Lung (tissue), 12 donors: Measurements from ENCODE around the gene UNC13B. TPM values are rescaled to one million over a fixed set of nuclear protein-coding genes. Genes with fewer than 3 reads are reported as not detected.

Experiments
- ATAC-seq: fragments of 200-7000 bp; cut with Tn5 transposase; one replicate; pipeline ENCODE4 v1.9.1; 2020; ENCODE audit warnings: moderate number of reproducible peaks; ENCODE audit not compliant: insufficient read depth, low FRiP score
- DNase-seq, 3 donors: peaks; one replicate each; pipeline ENCODE4 v3.0.0-alpha.2; 2013 to 2017
- H3K27ac ChIP-seq, 2 donors: one replicate each; pipeline ENCODE4 v1.5.1; 2013; ENCODE audit warnings: mild to moderate bottlenecking in 2 of 2, moderate library complexity in 2 of 2, control low read depth in 1 of 2, inconsistent platforms in 1 of 2, low read depth in 1 of 2, low read length in 1 of 2
- H3K27me3 ChIP-seq, 3 donors: one replicate each; pipeline ENCODE4 v1.5.1; 2013; ENCODE audit warnings: low read length in 2 of 3; ENCODE audit not compliant: control insufficient read depth in 3 of 3, insufficient read depth in 3 of 3
- H3K36me3 ChIP-seq, 4 donors: one replicate each; pipeline ENCODE4 v1.5.1; 2013; ENCODE audit warnings: low read length in 4 of 4, mild to moderate bottlenecking in 1 of 4, moderate library complexity in 1 of 4; ENCODE audit not compliant: control insufficient read depth in 4 of 4, insufficient read depth in 4 of 4
- H3K4me1 ChIP-seq, 5 donors: one replicate each; pipeline ENCODE4 v1.5.1; 2013; ENCODE audit warnings: low read length in 5 of 5, mild to moderate bottlenecking in 2 of 5, moderate library complexity in 1 of 5; ENCODE audit not compliant: control insufficient read depth in 5 of 5, insufficient read depth in 5 of 5
- H3K4me3 ChIP-seq: one replicate; pipeline ENCODE4 v1.5.1; 2013; ENCODE audit warnings: mild to moderate bottlenecking, control low read depth, moderate library complexity
- H3K9ac ChIP-seq, 2 donors: one replicate each; pipeline ENCODE4 v1.5.1; 2013; ENCODE audit warnings: low read length in 2 of 2, control low read depth in 1 of 2; ENCODE audit not compliant: insufficient read depth in 1 of 2
- H3K9me3 ChIP-seq, 4 donors: one replicate each; pipeline ENCODE4 v1.5.1; 2013; ENCODE audit warnings: low read length in 3 of 4, mild to moderate bottlenecking in 1 of 4, moderate library complexity in 1 of 4; ENCODE audit not compliant: control insufficient read depth in 4 of 4, insufficient read depth in 3 of 4
- WGBS, 2 donors: extraction: QIAGEN DNeasy Blood & Tissue Kit; methylation state at CpG; one replicate each; pipeline ENCODE4 v1.1.7; 2013; 5-methylcytosine and 5-hydroxymethylcytosine counted together
- polyA plus RNA-seq, 2 donors: library from polyadenylated mRNA; stranded (reverse); fragments of 200-250 nt; gene quantifications; one replicate each; pipeline ENCODE4 v1.2.1, GENCODE V29; 2013
- total RNA-seq, 2 donors: library from RNA; depleted of rRNA in 1 of 2; stranded (reverse); fragments of >200 nt in 1 of 2; gene quantifications; one replicate each; pipeline ENCODE4 v1.2.1, GENCODE V29; 2014 to 2021
- TF ChIP-seq, protein P1 (sequence below): IDR thresholded peaks from 2 replicates; pipeline ENCODE4 v1.5.1; 2012; ENCODE audit warnings: mild to moderate bottlenecking; ENCODE audit errors: control extremely low read depth, extremely low read depth
- donor health status: control.
- donor health status: control.
- donor health status: Bipolar disorder and iron deficiency.
- donor health status: healthy.
- donor health status: DM: yes; HTN: yes; CAD: no.

The UNC13B gene
- total and polyA plus RNA-seq, 4 donors = 25.8 to 102 (median 64.4) TPM

DNA sequence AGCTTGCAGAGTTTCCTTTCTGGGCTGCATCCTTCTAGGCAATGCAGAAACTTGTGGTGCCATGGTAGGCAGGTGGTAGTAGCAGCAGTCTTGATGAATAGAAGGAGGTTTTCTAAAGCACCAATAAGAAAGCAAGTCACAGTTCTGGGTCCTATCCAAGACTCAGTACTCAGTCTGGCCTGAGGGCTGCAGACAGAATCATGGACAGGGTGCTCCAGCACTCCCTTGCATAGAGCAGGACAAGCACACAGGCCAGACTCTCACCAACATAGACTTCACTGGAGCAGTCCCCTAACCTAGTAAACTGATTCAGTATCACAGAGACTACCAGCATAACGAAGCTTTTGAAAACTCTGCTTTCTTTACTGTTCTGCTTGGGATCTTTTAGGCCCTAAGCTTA is 194.1 kb downstream of the UNC13B start:
- H3K4me3 ChIP-seq = no peak overlapping the region
- peaks cover 0 to 13% (median 4%) of the 10 kb centered on the region in 5 donors for H3K4me1 ChIP-seq
- H3K36me3 ChIP-seq = peaks cover 0 to 16% (median 1%) of the 10 kb centered on the region in 4 donors
- H3K9me3 ChIP-seq = no peaks in the 10 kb centered on the region
- ATAC-seq (no peak), DNase-seq (no peak)
- TF ChIP-seq, protein P1, sequence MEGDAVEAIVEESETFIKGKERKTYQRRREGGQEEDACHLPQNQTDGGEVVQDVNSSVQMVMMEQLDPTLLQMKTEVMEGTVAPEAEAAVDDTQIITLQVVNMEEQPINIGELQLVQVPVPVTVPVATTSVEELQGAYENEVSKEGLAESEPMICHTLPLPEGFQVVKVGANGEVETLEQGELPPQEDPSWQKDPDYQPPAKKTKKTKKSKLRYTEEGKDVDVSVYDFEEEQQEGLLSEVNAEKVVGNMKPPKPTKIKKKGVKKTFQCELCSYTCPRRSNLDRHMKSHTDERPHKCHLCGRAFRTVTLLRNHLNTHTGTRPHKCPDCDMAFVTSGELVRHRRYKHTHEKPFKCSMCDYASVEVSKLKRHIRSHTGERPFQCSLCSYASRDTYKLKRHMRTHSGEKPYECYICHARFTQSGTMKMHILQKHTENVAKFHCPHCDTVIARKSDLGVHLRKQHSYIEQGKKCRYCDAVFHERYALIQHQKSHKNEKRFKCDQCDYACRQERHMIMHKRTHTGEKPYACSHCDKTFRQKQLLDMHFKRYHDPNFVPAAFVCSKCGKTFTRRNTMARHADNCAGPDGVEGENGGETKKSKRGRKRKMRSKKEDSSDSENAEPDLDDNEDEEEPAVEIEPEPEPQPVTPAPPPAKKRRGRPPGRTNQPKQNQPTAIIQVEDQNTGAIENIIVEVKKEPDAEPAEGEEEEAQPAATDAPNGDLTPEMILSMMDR = no peak
- 91 to 94% methylated on average over 1 of the region's 1 CpG for whole genome bisulfite sequencing, 2 donors
- H3K27me3 ChIP-seq = no peaks in the 10 kb centered on the region
- H3K27ac ChIP-seq = no peak overlapping the region
- no peak overlapping the region for H3K9ac ChIP-seq

DNA sequence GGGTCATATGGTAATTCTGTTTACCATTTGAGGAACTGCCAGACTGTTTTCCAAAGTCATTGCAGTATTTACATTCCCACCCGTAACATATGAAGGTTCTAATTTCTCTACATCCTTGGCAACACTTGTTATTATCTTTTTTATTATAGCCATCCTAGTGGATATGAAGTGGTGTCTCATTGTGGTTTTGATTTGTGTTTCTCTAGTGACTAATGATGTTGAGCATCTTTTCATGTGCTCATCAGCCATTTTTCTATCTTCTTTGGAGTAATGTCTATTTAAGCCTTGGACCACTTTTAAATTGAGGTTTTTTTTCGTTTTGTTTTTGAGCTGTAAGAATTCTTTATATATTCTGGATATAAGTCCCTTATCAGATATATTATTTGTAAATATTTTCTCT is 195.3 kb downstream of the UNC13B start:
- DNase-seq (no peak), ATAC-seq (no peak)
- Histone ChIP-seq H3K4me1 (peaks cover 0 to 9% (median 0%) of the 10 kb centered on the region in 5 donors), H3K4me3 (no peak overlapping the region), H3K27ac (no peak overlapping the region), H3K9me3 (no peaks in the 10 kb centered on the region), H3K36me3 (peaks cover 0 to 8% (median 1%) of the 10 kb centered on the region in 4 donors), H3K27me3 (no peaks in the 10 kb centered on the region), H3K9ac (no peak overlapping the region)
- WGBS, 2 donors = 84 to 88% methylated on average over 2 of the region's 2 CpGs
- TF ChIP-seq, protein P1 = no peak

DNA sequence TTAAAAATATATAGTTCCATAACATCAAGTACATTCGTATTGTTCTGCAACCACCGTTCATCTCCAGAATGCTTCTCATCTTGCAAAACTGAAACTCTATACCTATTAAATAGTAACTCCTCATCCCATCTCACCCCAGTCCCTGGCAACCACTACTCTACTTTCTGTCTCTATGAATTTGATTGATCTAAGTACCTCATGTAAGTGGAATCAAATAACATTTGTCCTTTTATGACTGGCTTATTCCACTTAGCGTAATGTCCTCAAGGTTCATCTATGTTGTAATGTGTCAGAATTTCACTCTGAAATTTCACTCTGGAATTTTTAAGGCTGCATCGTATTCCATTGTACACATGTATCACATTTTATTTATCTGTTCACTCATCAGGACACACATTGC is 196.0 kb downstream of the UNC13B start:
- peaks cover 0 to 9% (median 0%) of the 10 kb centered on the region in 5 donors for H3K4me1 ChIP-seq
- H3K4me3 ChIP-seq = no peak overlapping the region
- no peaks in the 10 kb centered on the region for H3K27me3 ChIP-seq
- H3K36me3 ChIP-seq = peaks cover 0 to 6% (median 1%) of the 10 kb centered on the region in 4 donors
- H3K9ac ChIP-seq = no peak overlapping the region
- H3K27ac ChIP-seq = no peak overlapping the region
- WGBS, 2 donors = 92% methylated on average over 4 of the region's 4 CpGs
- ATAC-seq = no peak
- no peaks in the 10 kb centered on the region for H3K9me3 ChIP-seq
- DNase-seq = no peak
- TF ChIP-seq, protein P1 = no peak
